Measurements from ENCODE around the gene MAP7D1. TPM values are rescaled to one million over a fixed set of nuclear protein-coding genes. Genes with fewer than 3 reads are reported as not detected.
A peak's percentile ranks its signal among the peaks of the same experiment; 100 is the strongest.

MAP7D1 gene
- total and polyA plus RNA-seq, 10 of the 15 experiments (the other 5 are each of a cell fraction or from before 2014, with no cell fraction given): 4.4 to 97.6 (median 24.2) TPM

DNA sequence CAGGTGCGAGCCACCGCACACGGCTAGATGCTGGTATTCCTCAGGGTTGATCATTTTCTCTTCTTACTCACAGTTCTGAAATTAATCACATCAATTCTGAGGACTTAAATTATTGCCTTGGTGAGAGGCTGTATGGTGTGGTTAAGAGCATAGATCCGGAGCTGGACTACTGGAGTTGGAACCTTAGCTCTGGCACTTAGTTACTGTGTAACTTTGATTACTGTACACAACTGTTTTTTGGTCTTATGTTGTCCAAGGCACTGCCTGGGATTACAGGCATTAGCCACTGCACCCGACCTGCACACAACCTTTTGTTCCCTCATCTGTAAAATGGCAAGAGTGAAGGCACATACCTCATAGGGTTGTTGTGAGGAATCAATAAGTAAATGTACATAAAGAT is 42.7 kb downstream of the MAP7D1 start:
- intact Hi-C loops (cut with micrococcal nuclease; ENCODE audit: unreplicated experiment) (no loop called here), in situ Hi-C loops (cut with MboI) (no loop called here)
- no peak overlapping the region for H3K9ac ChIP-seq (ENCODE audit: control insufficient read depth, insufficient read depth, low read length)
- H4K20me1 ChIP-seq (ENCODE audit: control insufficient read depth, insufficient read depth): no peaks in the 10 kb centered on the region
- no peak overlapping the region for H3K4me3 ChIP-seq
- H3K36me3 ChIP-seq (ENCODE audit: control insufficient read depth in 2 of 2, insufficient read depth in 2 of 2, low read length in 1 of 2): no peaks in the 10 kb centered on the region
- no peaks in the 10 kb centered on the region for H3K79me2 ChIP-seq (ENCODE audit: control insufficient read depth, insufficient read depth, low read length)
- WGBS (ENCODE audit: insufficient coverage, insufficient replicate concordance, low lambda C conversion rate, missing lambda C conversion rate): 38% methylated on average over 5 of the region's 5 CpGs
- H2AFZ ChIP-seq (ENCODE audit: control insufficient read depth, low read depth, low read length): no peak overlapping the region
- CTCF ChIA-PET: interaction anchor here (1.2 kb wide), 1 partner anchor 11 kb away, joined by 3 read pairs; no protein-coding TSS in a partner anchor
- H3K27me3 ChIP-seq (replicated peaks in 1 of 2; ENCODE audit: control insufficient read depth in 2 of 2, insufficient read depth in 2 of 2, low read length in 1 of 2): no peaks in the 10 kb centered on the region; a peak in 1 of 4 replicates
- H3K4me2 ChIP-seq (ENCODE audit: control insufficient read depth, insufficient read depth): no peak overlapping the region
- SMC1A ChIA-PET (ENCODE audit: uncharacterized antibody, unreplicated experiment): no interaction called here
- RAD21 ChIA-PET (ENCODE audit: unreplicated experiment): no interaction called here
- POLR2A ChIA-PET: interaction anchor here (0.6 kb wide), 1 partner anchor 36 kb away, joined by 3 read pairs; no protein-coding TSS in a partner anchor
- no peaks in the 10 kb centered on the region for H3K9me3 ChIP-seq (replicated peaks; ENCODE audit: control insufficient read depth, insufficient read depth, low read length)
- 0 out of 2 replicates have a peak, but pooled peaks cover 3% of the 10 kb centered on the region for H3K4me1 ChIP-seq (ENCODE audit: control insufficient read depth, insufficient read depth, low read length)
- BruUV-seq (replicated peaks): no TSS peak
- no peak for TF ChIP-seq ZZZ3 (IDR thresholded peaks at IDR 0.05; ENCODE audit: control insufficient read depth, insufficient read length, low read depth)
- TF ChIP-seq ZNF622 (IDR thresholded peaks at IDR 0.05): no peak
- TF ChIP-seq, protein P1, sequence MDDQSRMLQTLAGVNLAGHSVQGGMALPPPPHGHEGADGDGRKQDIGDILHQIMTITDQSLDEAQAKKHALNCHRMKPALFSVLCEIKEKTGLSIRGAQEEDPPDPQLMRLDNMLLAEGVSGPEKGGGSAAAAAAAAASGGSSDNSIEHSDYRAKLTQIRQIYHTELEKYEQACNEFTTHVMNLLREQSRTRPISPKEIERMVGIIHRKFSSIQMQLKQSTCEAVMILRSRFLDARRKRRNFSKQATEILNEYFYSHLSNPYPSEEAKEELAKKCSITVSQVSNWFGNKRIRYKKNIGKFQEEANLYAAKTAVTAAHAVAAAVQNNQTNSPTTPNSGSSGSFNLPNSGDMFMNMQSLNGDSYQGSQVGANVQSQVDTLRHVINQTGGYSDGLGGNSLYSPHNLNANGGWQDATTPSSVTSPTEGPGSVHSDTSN (IDR thresholded peaks at IDR 0.05; ENCODE audit: insufficient replicate concordance, low read depth, low read length): no peak
- TF ChIP-seq CREB1 (IDR thresholded peaks at IDR 0.05; ENCODE audit: low read depth): no peak
- no peak for TF ChIP-seq ASH2L (IDR thresholded peaks at IDR 0.05; ENCODE audit: borderline replicate concordance, low read depth)
- no peak for TF ChIP-seq PML (IDR thresholded peaks at IDR 0.05; ENCODE audit: low read length)
- TF ChIP-seq, protein P2, sequence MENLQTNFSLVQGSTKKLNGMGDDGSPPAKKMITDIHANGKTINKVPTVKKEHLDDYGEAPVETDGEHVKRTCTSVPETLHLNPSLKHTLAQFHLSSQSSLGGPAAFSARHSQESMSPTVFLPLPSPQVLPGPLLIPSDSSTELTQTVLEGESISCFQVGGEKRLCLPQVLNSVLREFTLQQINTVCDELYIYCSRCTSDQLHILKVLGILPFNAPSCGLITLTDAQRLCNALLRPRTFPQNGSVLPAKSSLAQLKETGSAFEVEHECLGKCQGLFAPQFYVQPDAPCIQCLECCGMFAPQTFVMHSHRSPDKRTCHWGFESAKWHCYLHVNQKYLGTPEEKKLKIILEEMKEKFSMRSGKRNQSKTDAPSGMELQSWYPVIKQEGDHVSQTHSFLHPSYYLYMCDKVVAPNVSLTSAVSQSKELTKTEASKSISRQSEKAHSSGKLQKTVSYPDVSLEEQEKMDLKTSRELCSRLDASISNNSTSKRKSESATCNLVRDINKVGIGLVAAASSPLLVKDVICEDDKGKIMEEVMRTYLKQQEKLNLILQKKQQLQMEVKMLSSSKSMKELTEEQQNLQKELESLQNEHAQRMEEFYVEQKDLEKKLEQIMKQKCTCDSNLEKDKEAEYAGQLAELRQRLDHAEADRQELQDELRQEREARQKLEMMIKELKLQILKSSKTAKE (IDR thresholded peaks at IDR 0.05; ENCODE audit: low read depth, poor library complexity, severe bottlenecking): no peak
- no peak for TF ChIP-seq SIN3A (IDR thresholded peaks at IDR 0.05; ENCODE audit: low read depth, low read length)
- ATAC-seq (no peak), DNase-seq (ENCODE audit: low read depth, low spot score) (no peak), FAIRE-seq (peak; percentile 18)
- no peak overlapping the region for H3K27ac ChIP-seq (ENCODE audit: control insufficient read depth, insufficient read depth)
